Ovary (tissue), 9 donors: ENCODE measurements around the gene ACSS2. TPM values are rescaled to one million over a fixed set of nuclear protein-coding genes. Genes with fewer than 3 reads are reported as not detected.

Experiments
- DNase-seq, 5 donors: peaks; one replicate each; pipeline ENCODE4 v3.0.0-alpha.2; 2019 to 2020
- H3K27ac ChIP-seq, 2 donors: fragments of 200-600 bp; one replicate each; pipeline versions ENCODE4 v1.5.1 to v1.8.0; 2019 to 2022
- H3K27me3 ChIP-seq: fragments of 200-600 bp; one replicate; pipeline ENCODE4 v1.8.0; 2022
- H3K36me3 ChIP-seq: fragments of 200-600 bp; sonication (generic); one replicate; pipeline ENCODE4 v1.5.1; 2019
- H3K4me1 ChIP-seq: one replicate; pipeline ENCODE4 v1.8.1; 2013; ENCODE audit warnings: mild to moderate bottlenecking, moderate library complexity; ENCODE audit not compliant: insufficient read depth
- H3K4me3 ChIP-seq: fragments of 200-600 bp; sonication (generic); one replicate; pipeline ENCODE4 v1.5.1; 2017
- H3K9me3 ChIP-seq, 2 donors: fragments of 200-600 bp in 1 of 2; sonication (generic) in 1 of 2; one replicate each; pipeline versions ENCODE4 v1.5.1 to v1.8.1; 2013 to 2019; ENCODE audit warnings: mild to moderate bottlenecking in 1 of 2, moderate library complexity in 1 of 2
- EP300 ChIP-seq: sonication (generic); formaldehyde crosslinking; IDR thresholded peaks from one replicate; pipeline ENCODE4 v1.6.1; 2017; ENCODE audit warnings: antibody characterized with exemption
- POLR2A ChIP-seq: fragments of 450-650 bp; IDR thresholded peaks from one replicate; pipeline ENCODE4 v1.6.1; 2017; ENCODE audit warnings: antibody characterized with exemption, mild to moderate bottlenecking, moderate library complexity
- WGBS, 3 donors: extraction: QIAGEN DNeasy Blood & Tissue Kit in 1 of 3; methylation state at CpG; one replicate each; pipeline versions ENCODE4 v1.1.5 to v1.1.7; 2013 to 2017; 5-methylcytosine and 5-hydroxymethylcytosine counted together
- intact Hi-C, 4 donors: fragments of 100-400 bp; cut with DNase I; formaldehyde crosslinking; loops; one replicate each; pipeline versions ENCODE4 v1.11.0 to v1.15.1; 2022 to 2023
- polyA plus RNA-seq, 2 donors: library from polyadenylated mRNA; stranded (reverse); fragments of 200-250 nt in 1 of 2; fragments of 350-450 nt in 1 of 2; fragmentation: Illumina TruSeq in 1 of 2; extraction: RNeasy Lipid Tissue Mini Kit (QIAGEN cat#74804) in 1 of 2; gene quantifications; one replicate each; pipeline ENCODE4 v1.2.3, GENCODE V29; 2013 to 2014
- total RNA-seq, 7 donors: library from RNA; depleted of rRNA in 2 of 7; stranded (reverse); fragments of >200 nt in 2 of 7; fragmentation: NEBNext Ultra II Directional in 3 of 7; extraction: Animal tissue kit (Norgen Biotek cat#: 25700) in 3 of 7; gene quantifications; one replicate each; pipeline versions ENCODE4 v1.1.0 to v1.2.4, GENCODE V29; 2016 to 2023
- TF ChIP-seq, protein P1 (sequence below), 3 donors: fragments of 450-650 bp in 2 of 3; fragments of 200-600 bp in 1 of 3; IDR thresholded peaks; one replicate each; pipeline versions ENCODE4 v1.5.1 to v1.8.0; 2016 to 2022; ENCODE audit warnings: antibody characterized with exemption in 3 of 3, mild to moderate bottlenecking in 1 of 3
- donor health status: DM: no; HTN: no; CAD: no; lungs with moderate emphysema.
- donor health status: DM: no; HTN: no; CAD: no.
- donor health status: Bipolar disorder and iron deficiency.
- donor health status: DM: yes; HTN: yes; CAD: no.
- donor health status: DM: no; HTN: no; CAD: no.
- donor health status: DM: yes; HTN: yes; CAD: no.

The ACSS2 gene
- total and polyA plus RNA-seq, 9 donors, result 25.3 to 59.7 (median 39.1) TPM

GRCh38 chr20:34948030-34948429 lies 71.6 kb downstream of the ACSS2 start:
- H3K4me1 ChIP-seq, result no peaks in the 10 kb centered on the region
- H3K36me3 ChIP-seq, result no peaks in the 10 kb centered on the region
- intact Hi-C loops, result no loop called here
- DNase-seq, result no peak
- H3K9me3 ChIP-seq, result no peaks in the 10 kb centered on the region
- no peak overlapping the region for H3K4me3 ChIP-seq
- no peaks in the 10 kb centered on the region for H3K27me3 ChIP-seq
- no peak overlapping the region for H3K27ac ChIP-seq
- TF ChIP-seq, protein P1, sequence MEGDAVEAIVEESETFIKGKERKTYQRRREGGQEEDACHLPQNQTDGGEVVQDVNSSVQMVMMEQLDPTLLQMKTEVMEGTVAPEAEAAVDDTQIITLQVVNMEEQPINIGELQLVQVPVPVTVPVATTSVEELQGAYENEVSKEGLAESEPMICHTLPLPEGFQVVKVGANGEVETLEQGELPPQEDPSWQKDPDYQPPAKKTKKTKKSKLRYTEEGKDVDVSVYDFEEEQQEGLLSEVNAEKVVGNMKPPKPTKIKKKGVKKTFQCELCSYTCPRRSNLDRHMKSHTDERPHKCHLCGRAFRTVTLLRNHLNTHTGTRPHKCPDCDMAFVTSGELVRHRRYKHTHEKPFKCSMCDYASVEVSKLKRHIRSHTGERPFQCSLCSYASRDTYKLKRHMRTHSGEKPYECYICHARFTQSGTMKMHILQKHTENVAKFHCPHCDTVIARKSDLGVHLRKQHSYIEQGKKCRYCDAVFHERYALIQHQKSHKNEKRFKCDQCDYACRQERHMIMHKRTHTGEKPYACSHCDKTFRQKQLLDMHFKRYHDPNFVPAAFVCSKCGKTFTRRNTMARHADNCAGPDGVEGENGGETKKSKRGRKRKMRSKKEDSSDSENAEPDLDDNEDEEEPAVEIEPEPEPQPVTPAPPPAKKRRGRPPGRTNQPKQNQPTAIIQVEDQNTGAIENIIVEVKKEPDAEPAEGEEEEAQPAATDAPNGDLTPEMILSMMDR (IDR thresholded peaks at IDR 0.05), result no peak
- TF ChIP-seq POLR2A, result no peak
- TF ChIP-seq EP300, result no peak

GRCh38 chr20:34949120-34949519 lies 72.7 kb downstream of the ACSS2 start:
- WGBS, 3 donors, result 46 to 68% (median 51%) methylated on average over 6 of the region's 6 CpGs
- TF ChIP-seq EP300, result no peak
- TF ChIP-seq POLR2A, result no peak
- TF ChIP-seq, protein P1 (IDR thresholded peaks at IDR 0.05), result no peak
- Histone ChIP-seq H3K36me3 (no peaks in the 10 kb centered on the region), H3K9me3 (no peaks in the 10 kb centered on the region), H3K27ac (no peak overlapping the region), H3K4me3 (no peak overlapping the region), H3K4me1 (no peaks in the 10 kb centered on the region), H3K27me3 (no peaks in the 10 kb centered on the region)
- intact Hi-C loops, result no loop called here
- DNase-seq, result no peak

GRCh38 chr20:34951252-34951651 lies 74.8 kb downstream of the ACSS2 start:
- H3K27ac ChIP-seq, result no peak overlapping the region
- intact Hi-C loops, result no loop called here
- H3K4me3 ChIP-seq, result no peak overlapping the region
- no peaks in the 10 kb centered on the region for H3K27me3 ChIP-seq
- H3K36me3 ChIP-seq, result no peaks in the 10 kb centered on the region
- WGBS, 3 donors, result 92 to 99% (median 98%) methylated on average over 2 of the region's 2 CpGs
- H3K9me3 ChIP-seq, result no peaks in the 10 kb centered on the region
- no peak for DNase-seq
- no peaks in the 10 kb centered on the region for H3K4me1 ChIP-seq
- no peak for TF ChIP-seq POLR2A
- TF ChIP-seq, protein P1 (IDR thresholded peaks at IDR 0.05), result no peak
- no peak for TF ChIP-seq EP300

DNA sequence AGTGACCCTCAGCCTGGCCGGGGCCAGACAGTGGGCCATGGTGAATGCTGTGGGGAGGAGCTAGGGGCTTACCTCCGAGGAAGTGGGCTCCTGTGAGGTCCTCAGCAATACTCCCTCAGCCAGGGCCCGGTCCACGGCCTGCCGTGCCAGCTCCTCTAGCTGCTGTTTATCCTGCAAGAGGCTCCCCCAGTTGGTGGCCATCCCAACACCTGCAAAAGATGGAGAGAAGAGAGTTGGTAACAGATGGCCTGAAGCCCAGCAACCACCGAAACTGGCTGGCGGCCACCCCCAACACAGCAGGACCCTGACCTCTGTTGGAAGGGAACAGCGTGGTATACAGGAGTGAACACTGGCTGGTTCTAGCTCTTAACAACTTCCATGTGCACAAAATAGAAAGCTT lies 75.2 kb downstream of the ACSS2 start:
- Histone ChIP-seq H3K27ac (no peak overlapping the region), H3K36me3 (no peaks in the 10 kb centered on the region), H3K27me3 (no peaks in the 10 kb centered on the region), H3K4me1 (no peaks in the 10 kb centered on the region), H3K9me3 (no peaks in the 10 kb centered on the region), H3K4me3 (no peak overlapping the region)
- intact Hi-C loops, result no loop called here
- no peak for DNase-seq
- no peak for TF ChIP-seq POLR2A
- no peak for TF ChIP-seq EP300
- TF ChIP-seq, protein P1 (IDR thresholded peaks at IDR 0.05), result no peak
- 74 to 86% (median 77%) methylated on average over 8 of the region's 8 CpGs for WGBS, 3 donors

- Histone ChIP-seq H3K4me1 (no peaks in the 10 kb centered on the region), H3K27me3 (no peaks in the 10 kb centered on the region), H3K27ac (no peak overlapping the region), H3K36me3 (no peaks in the 10 kb centered on the region), H3K9me3 (no peaks in the 10 kb centered on the region), H3K4me3 (no peak overlapping the region)
- 61 to 80% (median 76%) methylated on average over 5 of the region's 5 CpGs for WGBS, 3 donors
- TF ChIP-seq EP300 (no peak), POLR2A (no peak)
- TF ChIP-seq, protein P1 (IDR thresholded peaks at IDR 0.05), result no peak
- DNase-seq, result no peak
- intact Hi-C loops, result no loop called here
These were observed 76.3 kb downstream of the ACSS2 start for GRCh38 chr20:34952671-34953070.
